ENCODE results near the gene EEF2K. TPM values are rescaled to one million over a fixed set of nuclear protein-coding genes. Genes with fewer than 3 reads are reported as not detected.

The EEF2K gene
- total RNA-seq, 1 experiment from 2014 or later: 9.1 TPM

DNA sequence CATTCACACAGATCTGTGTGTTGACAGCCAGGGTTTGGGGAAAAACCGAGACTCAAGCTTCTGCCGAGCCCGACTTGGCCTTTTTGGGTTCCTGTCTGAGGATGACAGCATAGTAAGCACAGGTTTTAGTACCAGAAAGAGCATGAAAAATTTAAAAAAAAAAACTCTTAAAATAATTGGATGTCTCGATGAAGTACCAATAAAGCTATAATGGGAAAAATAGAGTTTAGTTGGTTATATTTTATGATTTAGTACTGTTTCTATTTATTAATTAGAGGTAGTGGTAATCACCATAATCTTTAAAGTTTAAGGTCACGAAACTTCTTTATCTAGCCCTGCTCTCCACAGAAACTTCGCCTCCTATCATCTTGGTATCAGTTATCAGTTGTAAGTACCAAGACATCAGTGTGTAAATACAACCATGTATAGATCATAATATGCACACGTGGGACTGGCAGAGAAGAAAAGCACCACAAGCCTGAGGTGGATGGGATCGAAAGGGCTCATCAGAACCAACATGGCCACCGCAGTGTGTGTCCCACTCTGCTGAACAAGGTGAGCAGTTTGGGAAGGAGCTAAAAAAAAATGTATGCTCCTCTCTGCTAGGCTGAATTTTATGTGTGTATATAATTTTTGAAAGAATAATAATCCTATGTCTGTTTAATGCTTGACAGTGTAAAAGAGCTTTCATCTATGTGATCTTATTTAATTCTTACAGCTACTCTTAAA is 14.4 kb upstream of the EEF2K start:
- H3K4me3 ChIP-seq (ENCODE audit: low read length): peak overlapping the region; percentile 72
- H3K4me2 ChIP-seq (ENCODE audit: low read length): peak overlapping the region; percentile 96
- H2AFZ ChIP-seq (ENCODE audit: low read length): peak overlapping the region; percentile 84
- intact Hi-C loops (cut with micrococcal nuclease): no loop called here
- H3K27ac ChIP-seq (ENCODE audit: low read length): peak overlapping the region; percentile 67
- POLR2A ChIA-PET (ENCODE audit: unreplicated experiment): interaction anchor here (0.6 kb wide), 2 partner anchors 15 to 474 kb away, joined by 6 to 12 read pairs; no protein-coding TSS in a partner anchor
- TSS peak; percentile 92 for BruUV-seq (replicated peaks)
- no peaks in the 10 kb centered on the region for H4K20me1 ChIP-seq (ENCODE audit: low read length)
- H3K9me3 ChIP-seq (ENCODE audit: low read length): no peaks in the 10 kb centered on the region
- no peak for ATAC-seq
- CTCF ChIA-PET: interaction anchor here (0.6 kb wide), 1 partner anchor 190 kb away, joined by 7 read pairs; no protein-coding TSS in a partner anchor
- H3K9me2 ChIP-seq (replicated peaks; ENCODE audit: low read length): no peaks in the 10 kb centered on the region
- TF ChIP-seq EZH2 (IDR thresholded peaks at IDR 0.05; ENCODE audit: low read length, unreplicated experiment) (no peak), EZH2phosphoT487 (IDR thresholded peaks at IDR 0.05; ENCODE audit: borderline replicate concordance, low read length) (no peak), CTCF (conservative IDR thresholded peaks at IDR 0.05; ENCODE audit: low read depth, low read length) (no peak)
- H3K4me1 ChIP-seq (ENCODE audit: insufficient read depth, low read length): peaks cover 29% of the 10 kb centered on the region
- peak overlapping the region; percentile 69 for H3K9ac ChIP-seq (ENCODE audit: low read length)
- H3F3A ChIP-seq (ENCODE audit: low read length, unreplicated experiment): no peaks in the 10 kb centered on the region
- no peaks in the 10 kb centered on the region for H3K27me3 ChIP-seq (ENCODE audit: low read length)
- no peaks in the 10 kb centered on the region for H3K79me2 ChIP-seq (ENCODE audit: low read length)
- no peak for DNase-seq
- no peaks in the 10 kb centered on the region for H3K36me3 ChIP-seq (ENCODE audit: low read depth, low read length)

DNA sequence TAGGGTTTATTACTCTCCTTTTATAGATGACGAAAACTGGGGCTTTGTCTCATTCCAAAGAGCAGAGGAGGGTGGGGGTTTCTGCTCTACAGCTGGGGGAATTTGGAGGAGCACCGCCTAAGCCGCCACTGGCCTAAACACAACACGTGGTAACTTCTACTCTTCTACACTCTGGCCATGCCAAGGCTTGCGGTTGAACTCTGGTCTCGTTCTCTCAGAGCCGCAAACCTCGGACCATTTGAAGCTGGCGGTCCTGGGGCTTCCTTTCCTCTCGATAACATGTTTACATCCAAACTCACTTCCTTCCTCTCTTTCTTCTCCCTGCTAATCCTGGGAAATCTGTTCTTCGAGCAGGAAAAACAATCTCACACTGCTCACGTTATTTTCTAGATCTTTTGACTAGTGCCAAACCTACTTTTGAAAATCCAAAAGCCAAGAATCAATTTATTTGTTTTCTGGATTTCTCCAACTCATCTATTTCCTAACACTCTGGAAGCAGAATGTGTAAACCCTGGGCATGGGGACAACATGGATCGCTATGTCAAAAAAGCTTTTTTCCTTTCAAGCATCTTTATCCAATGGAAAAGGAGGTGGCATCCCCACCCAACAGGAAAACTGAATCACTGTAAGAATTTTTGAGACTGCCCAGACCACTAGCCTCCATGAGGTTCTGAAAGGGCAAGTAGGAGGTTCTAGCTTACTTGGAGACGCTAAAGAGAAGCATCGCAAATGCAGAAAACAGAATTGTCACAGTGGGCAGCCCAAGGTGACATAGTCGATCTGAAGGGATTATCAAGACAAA is 13.6 kb upstream of the EEF2K start:
- CTCF ChIA-PET: no interaction called here
- no peaks in the 10 kb centered on the region for H3F3A ChIP-seq (ENCODE audit: low read length, unreplicated experiment)
- no peaks in the 10 kb centered on the region for H4K20me1 ChIP-seq (ENCODE audit: low read length)
- H3K9me3 ChIP-seq (ENCODE audit: low read length): no peaks in the 10 kb centered on the region
- peak overlapping the region; percentile 67 for H3K27ac ChIP-seq (ENCODE audit: low read length)
- H2AFZ ChIP-seq (ENCODE audit: low read length): peak overlapping the region; percentile 84
- no peak for ATAC-seq
- H3K36me3 ChIP-seq (ENCODE audit: low read depth, low read length): no peaks in the 10 kb centered on the region
- H3K4me1 ChIP-seq (ENCODE audit: insufficient read depth, low read length): peaks cover 29% of the 10 kb centered on the region
- peak overlapping the region; percentile 96 for H3K4me2 ChIP-seq (ENCODE audit: low read length)
- H3K27me3 ChIP-seq (ENCODE audit: low read length): no peaks in the 10 kb centered on the region
- no peaks in the 10 kb centered on the region for H3K79me2 ChIP-seq (ENCODE audit: low read length)
- peak overlapping the region; percentile 72 for H3K4me3 ChIP-seq (ENCODE audit: low read length)
- no peak for TF ChIP-seq CTCF (conservative IDR thresholded peaks at IDR 0.05; ENCODE audit: low read depth, low read length)
- TF ChIP-seq EZH2 (IDR thresholded peaks at IDR 0.05; ENCODE audit: low read length, unreplicated experiment): no peak
- intact Hi-C loops (cut with micrococcal nuclease): no loop called here
- DNase-seq: peak; percentile 51
- peak overlapping the region; percentile 69 for H3K9ac ChIP-seq (ENCODE audit: low read length)
- no TSS peak for BruUV-seq (replicated peaks)
- H3K9me2 ChIP-seq (replicated peaks; ENCODE audit: low read length): no peaks in the 10 kb centered on the region
- POLR2A ChIA-PET (ENCODE audit: unreplicated experiment): interaction anchor here (0.5 kb wide), 1 partner anchor 106 kb away, joined by 3 read pairs; no protein-coding TSS in a partner anchor

DNA sequence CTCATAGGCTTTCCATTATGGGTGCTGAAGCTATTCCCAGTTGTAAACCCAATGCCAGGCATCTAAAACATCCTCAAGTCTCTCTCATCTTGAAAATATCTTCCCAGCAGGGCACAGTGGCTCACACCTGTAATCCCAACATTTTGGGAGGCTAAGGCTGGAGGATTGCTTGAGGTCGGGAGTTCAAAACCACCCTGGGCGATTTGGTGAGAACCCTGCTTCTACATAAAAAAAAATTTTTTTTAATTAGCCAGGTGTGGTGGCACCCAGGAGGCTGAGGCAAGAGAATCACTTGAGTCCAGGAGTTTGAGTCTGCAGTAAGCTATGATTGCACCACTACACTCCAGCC is 13.0 kb upstream of the EEF2K start:
- no peak overlapping the region for H3K4me3 ChIP-seq (ENCODE audit: low read length)
- H2AFZ ChIP-seq (ENCODE audit: low read length): no peak overlapping the region
- ATAC-seq (no peak), DNase-seq (no peak)
- no peaks in the 10 kb centered on the region for H4K20me1 ChIP-seq (ENCODE audit: low read length)
- no peaks in the 10 kb centered on the region for H3K27me3 ChIP-seq (ENCODE audit: low read length)
- BruUV-seq (replicated peaks): no TSS peak
- no peaks in the 10 kb centered on the region for H3K9me2 ChIP-seq (replicated peaks; ENCODE audit: low read length)
- intact Hi-C loops (cut with micrococcal nuclease): no loop called here
- POLR2A ChIA-PET (ENCODE audit: unreplicated experiment): no interaction called here
- no peaks in the 10 kb centered on the region for H3K79me2 ChIP-seq (ENCODE audit: low read length)
- H3K9me3 ChIP-seq (ENCODE audit: low read length): no peaks in the 10 kb centered on the region
- H3K4me2 ChIP-seq (ENCODE audit: low read length): no peak overlapping the region
- H3K4me1 ChIP-seq (ENCODE audit: insufficient read depth, low read length): peaks cover 29% of the 10 kb centered on the region
- no peak overlapping the region for H3K27ac ChIP-seq (ENCODE audit: low read length)
- no peaks in the 10 kb centered on the region for H3K36me3 ChIP-seq (ENCODE audit: low read depth, low read length)
- no peaks in the 10 kb centered on the region for H3F3A ChIP-seq (ENCODE audit: low read length, unreplicated experiment)
- H3K9ac ChIP-seq (ENCODE audit: low read length): no peak overlapping the region
- CTCF ChIA-PET: no interaction called here
- TF ChIP-seq CTCF (conservative IDR thresholded peaks at IDR 0.05; ENCODE audit: low read depth, low read length) (no peak), EZH2 (IDR thresholded peaks at IDR 0.05; ENCODE audit: low read length, unreplicated experiment) (no peak), EZH2phosphoT487 (IDR thresholded peaks at IDR 0.05; ENCODE audit: borderline replicate concordance, low read length) (no peak)
